Erythroblast (primary cell): Measurements from ENCODE around the gene RRP1.

Experiments
- GATA1 ChIP-seq: IDR thresholded peaks from 2 replicates; pipeline ENCODE4 v1.6.1; 2011; ENCODE audit warnings: low read depth, mild to moderate bottlenecking, control low read depth, low read length, moderate library complexity
- POLR2A ChIP-seq: IDR thresholded peaks from 2 replicates; pipeline ENCODE4 v1.6.1; 2011; ENCODE audit warnings: mild to moderate bottlenecking, low read length

GRCh38 chr21:43778469-43779335 lies 10.7 kb upstream of the RRP1 start:
- TF ChIP-seq POLR2A (no peak), GATA1 (no peak)
